NCI-H446 treated with DMSO at 0.1 percent for 48 hours (cell line): Measurements from ENCODE around the gene SARM1.

Experiments used
- DNase-seq: peaks from one replicate; lab custom pipeline; 2025; lab: John Stamatoyannopoulos, UW

Gene SARM1

DNA sequence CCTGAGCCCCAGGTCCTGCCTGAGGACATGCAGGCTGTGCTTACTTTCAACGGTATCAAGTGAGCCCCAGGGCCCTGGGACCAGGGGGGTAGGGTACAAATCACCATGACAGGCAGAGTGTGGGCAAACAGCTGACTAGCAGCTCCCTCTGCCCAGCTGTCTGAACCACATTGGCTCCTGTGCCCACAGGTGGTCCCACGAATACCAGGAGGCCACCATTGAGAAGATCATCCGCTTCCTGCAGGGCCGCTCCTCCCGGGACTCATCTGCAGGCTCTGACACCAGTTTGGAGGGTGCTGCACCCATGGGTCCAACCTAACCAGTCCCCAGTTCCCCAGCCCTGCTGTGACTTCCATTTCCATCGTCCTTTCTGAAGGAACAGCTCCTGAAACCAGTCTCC is 24.5 kb downstream of the SARM1 start:
- DNase-seq: no peak

DNA sequence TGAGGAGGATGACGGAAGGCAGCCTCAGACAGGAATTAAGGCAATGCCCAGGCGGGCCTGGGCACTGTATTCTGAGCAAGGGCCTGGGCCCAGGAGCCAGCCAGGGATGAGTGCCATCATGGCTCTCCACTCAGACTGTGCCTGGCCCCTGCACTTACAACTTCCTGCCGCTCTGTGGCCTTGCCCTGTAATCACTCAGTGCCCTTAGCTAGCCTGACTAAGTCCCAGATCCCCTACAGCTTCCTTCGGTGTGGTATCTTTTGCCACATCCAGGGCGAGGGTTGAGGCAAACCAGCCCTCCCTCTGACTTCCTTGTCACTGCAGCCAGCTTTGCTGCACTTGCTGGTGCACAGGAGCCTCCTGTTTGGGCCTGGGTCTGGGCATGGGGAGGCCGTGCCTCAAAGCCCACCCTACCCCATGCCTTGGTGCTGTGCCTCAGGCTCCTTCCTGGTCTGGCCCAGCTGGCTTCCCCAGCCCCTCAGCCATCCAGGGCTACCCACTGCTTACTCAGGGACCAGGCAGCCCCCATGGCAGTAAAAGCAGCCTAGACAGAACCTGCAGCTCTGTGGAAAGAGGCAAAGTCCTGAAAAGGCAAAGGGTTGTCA is 25.2 kb downstream of the SARM1 start:
- no peak for DNase-seq

DNA sequence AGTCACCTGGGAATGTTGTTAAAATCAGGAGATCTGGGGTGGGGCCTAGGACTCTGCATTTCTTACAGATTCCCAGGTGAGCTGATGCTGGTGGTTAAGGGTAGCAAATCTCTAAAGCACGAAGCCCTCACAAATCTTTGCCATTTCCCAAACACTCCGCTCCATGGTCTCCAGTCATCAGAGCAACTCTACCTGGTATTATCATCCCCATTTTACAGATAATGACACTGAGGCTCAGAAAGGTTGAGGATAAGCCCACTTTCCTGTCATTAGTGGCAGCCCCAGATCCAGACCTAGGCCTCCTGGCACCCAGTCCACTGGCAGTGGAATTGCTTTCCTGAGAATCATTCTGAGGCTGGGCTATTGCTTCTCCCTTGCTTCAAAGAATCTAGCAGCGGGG is 25.8 kb downstream of the SARM1 start:
- no peak for DNase-seq

DNA sequence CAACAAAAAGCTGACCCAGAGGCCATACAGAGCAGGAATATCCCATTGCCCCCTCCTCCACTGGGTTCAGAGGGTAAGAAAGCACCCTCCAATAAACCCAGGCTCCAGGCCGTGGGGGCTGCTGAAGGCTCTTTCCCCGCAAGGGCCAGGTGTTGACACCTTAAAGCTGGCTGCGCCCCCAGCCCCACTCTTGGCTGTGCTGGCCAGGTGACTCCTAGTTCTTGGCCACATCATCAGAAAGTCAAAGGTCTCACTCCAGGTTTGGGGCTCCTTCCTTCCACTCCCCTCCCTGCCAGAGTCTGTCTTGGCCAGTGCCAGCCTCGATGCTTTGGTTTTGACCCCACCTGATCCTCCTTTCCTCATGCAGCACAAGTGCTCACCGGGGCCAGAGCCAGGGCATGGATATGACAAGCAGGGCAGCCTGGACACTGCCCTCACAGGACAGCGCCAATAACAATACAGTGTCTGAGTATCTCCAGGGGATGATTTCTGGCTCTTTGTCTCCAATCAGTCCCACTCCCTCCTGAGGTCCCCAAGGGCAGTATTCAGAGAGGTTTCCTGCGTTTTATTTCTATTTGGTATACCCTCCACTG is 26.3 kb downstream of the SARM1 start:
- no peak for DNase-seq

DNA sequence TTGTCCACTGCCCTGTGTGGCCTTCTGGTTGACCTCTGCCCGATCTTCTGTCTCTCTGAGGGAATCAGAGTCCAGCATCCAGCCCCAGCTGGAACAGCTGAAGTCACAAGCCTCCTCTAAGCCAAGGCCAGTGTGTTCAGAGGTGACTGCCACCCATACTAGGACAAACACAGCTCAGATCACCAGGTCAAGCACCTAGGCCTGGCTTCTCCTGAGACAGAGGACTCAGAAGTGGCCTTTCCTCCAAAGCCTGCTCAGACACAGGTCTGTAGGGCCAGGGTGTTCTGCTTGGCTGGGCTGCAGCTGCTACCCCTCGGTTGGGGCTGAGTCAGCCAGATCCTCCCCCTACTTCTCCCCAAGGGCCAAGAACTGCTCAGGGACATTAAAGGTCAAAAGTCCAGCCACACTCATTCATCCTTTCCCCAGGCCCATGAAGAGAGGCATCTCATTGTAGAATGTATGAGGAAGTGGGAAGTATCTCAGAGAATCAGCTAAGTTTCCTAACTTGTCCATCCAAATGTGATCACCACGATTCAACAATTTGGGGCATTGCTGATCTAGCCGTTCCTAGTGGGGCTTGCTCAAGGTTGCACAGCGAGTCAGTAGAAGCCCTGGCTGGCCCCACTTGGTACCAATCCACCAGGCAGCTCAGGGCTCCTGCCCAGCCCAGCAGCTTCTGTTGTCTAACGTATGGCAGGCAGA is 26.9 kb downstream of the SARM1 start:
- no peak for DNase-seq

DNA sequence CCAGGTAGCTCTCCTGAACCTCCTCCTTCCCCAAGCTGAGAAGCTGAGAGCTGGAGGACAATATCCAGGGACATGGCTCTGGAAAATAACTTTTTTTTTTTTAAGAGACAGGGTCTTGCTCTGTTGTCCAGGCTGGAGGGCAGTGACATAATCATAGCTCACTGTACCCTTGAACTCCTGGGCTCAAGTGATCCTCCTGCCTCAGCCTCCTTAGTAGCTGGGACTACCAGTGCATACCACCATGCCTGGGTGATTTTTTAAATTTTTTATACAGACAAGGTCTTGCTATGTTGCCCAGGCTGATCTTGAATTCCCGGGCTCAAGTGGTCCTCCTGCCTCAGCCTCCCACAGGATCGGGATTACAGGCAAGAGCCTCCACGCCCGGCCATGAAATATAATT is 28.3 kb downstream of the SARM1 start:
- no peak for DNase-seq

DNA sequence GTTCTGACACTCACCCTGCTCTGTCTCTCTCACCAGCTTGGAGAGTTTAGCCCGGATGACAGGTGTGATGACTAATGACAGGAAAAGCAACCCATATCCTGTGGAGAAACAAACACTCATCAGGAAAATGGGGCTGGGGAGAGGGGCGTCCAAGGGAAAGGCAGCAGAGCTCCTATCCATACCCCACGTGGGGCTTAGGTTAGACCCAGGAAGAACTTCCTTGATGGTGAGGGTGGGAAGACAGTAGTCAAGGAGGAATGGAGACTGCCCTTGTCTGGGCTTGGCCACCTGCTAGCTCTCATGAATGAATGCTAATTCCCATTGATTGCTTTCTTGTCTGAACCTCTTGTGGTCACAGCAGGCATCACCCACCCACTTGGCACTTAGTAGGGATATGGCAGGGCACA is 30.7 kb downstream of the SARM1 start:
- no peak for DNase-seq

DNA sequence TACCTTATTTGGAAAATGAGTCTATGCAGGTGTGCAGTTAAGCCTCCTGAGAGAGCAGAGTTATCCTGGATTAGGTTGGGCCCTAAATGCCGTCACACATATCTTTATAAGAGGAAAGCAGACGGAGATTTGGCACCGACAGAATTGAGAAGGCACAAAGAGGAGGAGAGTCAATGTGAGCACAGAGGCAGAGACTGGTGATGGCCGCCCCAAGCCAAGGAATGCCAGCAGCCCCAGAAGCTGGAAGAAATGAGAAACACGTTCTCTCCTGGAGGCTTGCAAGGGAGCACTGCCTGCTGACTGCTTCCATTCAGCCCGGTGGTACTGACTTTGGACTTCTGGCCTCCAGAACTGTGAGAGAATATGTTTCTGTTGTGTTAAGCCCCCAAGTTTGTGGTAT is 31.4 kb downstream of the SARM1 start:
- no peak for DNase-seq

DNA sequence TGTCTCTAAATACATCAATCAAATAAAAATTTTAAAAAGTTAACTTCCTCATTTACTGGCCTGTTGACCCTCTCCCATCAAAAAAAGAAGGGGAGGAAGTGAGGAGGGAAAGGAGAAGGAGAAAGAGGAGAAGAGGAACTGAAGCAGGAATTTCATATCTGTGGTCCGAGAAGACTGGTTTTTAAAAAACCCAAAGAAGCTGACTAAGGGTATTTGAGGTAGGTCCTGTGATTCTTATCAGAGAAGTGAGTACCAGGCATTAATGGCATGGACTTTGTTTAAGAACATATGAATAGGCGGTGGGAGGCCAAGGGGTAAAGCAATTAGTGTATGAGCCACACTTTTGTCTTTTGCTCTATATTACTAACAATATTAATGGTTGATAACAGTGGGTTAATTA is 32.5 kb downstream of the SARM1 start:
- no peak for DNase-seq

DNA sequence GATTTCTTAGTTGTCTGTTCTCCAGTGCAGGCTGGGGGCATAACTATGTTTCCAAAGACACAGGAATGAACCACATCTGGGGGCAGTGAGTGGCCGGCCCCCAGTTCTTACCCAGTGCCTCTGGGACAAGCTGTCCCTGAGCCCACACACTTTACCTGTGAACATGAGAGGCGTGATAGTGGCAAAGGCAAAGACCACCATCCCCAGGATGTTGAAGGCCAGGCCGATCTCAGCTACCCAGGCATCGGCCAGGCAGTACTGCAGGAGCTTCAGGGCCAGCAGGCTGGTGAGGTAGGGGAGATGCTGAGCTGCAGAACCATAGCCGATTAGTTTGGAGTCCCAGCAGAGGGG is 32.9 kb downstream of the SARM1 start:
- no peak for DNase-seq

DNA sequence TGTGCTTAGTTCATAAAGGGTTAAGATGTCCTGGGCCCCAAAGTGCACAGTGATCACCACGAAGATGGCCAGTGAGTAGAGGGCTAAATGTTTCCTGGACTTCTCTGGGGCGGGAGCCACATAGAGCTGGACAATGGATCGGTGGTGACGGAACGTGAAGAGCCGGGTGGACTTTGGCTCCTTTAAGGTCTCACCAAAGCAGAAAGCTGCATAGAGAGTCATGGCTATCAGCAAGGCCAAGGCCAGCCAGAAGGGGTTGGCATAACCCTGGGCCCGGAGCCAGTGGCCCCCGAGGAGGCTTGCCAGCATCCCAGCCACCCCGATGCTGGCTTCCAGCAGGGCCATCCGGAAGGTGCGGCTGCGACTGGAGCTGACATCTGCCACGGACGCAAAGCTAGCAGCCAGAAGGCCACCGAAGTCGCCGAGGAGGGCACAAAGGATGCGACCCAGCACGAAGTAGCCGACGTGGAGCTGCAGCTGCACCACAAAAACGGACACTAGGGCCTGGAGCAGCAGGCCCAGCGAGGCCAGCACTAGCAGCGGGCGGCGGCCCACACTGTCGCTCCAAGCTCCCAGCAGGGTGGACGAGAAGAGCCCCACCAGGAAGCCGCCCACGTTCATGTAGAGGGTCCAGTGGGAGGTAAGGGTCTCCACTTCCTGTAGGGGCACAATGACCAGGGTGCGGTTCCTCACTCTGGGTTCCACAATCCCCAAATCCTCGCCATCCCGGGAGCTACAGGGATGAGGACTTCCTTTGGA is 33.5 kb downstream of the SARM1 start:
- no peak for DNase-seq

DNA sequence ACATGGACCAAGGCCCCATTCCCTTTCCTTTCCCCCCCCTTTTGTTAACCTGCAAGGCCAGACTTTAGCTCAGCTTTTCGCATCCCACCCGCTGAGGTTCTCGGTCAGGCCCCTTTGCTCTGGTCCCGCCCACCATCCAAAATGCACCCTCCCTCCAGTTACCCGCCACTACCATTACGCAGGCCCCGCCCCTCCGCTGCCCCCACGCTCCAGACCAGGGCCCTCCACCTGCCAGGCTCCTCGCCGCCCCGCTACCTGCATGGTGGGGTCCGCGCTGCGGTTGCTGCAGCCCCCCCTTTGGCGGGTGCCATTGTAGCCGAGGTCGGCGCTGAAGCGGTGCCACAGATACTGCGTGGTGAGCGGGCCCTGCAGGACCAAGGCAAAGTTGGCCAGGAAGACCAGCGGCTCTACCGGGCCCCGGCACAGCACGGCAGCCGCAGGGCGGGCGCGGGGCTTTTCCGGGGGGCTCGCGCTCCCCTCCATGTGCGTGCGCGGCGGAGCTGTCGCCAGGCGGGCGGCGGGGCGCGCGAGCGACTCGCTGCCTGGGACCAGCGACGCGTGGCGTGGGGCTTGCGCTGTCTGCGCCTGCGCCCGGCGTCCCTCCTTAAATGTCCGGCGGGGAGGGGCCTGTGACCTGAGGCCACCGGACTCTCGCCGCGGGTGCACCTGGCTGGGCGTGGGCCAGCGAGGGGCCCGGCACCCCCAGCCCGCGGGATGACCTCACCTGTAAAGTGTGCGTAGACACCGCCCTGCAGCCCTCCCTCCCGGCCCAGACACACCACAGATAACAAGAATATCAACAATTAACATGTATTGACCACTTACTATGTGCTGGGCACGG is 34.4 kb downstream of the SARM1 start, which contains the start of gene SLC46A1:
Gene SLC46A1 (minus strand): TSS at position 581 of the 841 bp plus-strand sequence. CDS start 98 bp downstream, at position 483.
- peak; percentile 48 for DNase-seq

DNA sequence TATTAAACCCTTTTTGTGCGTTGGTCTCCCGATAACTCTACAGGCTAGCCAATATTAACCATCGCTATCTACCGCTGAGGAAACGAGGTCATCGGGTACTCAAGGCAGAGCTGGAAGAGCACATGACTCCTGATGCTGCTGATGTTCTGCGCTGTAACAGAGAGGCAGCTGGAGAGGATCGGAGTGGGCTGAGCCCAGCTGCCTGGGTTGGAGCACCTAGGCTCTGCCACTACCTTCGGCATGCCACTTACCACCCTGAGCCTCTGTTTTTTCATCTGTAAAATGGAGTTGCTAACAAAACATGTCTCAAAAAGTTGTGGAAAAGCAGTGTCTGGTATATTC is 35.0 kb downstream of the SARM1 start:
- no peak for DNase-seq

DNA sequence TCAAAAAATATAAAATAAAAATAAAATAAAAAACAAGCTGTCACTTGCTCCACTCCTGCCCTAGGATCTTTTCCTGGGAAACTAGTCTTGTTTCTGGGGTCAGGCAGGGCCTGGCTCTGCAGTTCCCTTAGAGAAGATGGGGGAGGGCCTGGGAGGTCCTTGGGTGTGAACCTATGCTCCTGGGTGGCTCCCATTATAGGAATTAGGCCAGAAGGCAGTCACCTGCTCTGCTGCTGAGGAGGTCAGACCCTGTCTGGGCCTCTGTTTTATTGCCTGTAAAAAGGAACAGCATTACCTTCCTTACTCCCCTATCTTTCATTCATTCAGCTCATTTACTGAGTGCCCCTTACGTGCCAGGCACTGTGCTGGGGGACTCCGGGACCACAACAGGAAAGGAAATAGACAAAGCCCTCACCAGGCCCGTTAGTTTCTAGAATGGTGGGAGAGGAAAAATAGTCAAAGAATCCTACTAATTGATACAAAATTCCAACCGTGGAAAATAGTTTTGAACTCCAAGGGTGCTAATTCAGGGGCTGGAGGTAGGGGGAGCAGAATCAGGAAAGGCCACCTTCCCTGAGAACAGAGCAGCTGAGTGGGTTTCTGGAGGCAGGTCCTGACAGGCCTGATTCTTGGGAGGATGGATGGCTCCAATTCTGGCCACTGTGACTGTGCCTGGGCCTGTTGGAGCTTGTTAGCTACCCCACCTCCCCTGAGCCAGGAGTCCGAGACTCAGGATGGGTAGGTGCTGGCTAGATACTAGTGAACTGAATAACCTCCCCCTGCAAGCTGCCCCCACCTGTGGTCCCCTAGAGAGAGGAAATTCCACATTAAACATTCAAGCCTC is 35.9 kb downstream of the SARM1 start:
- DNase-seq: peak; percentile 69

DNA sequence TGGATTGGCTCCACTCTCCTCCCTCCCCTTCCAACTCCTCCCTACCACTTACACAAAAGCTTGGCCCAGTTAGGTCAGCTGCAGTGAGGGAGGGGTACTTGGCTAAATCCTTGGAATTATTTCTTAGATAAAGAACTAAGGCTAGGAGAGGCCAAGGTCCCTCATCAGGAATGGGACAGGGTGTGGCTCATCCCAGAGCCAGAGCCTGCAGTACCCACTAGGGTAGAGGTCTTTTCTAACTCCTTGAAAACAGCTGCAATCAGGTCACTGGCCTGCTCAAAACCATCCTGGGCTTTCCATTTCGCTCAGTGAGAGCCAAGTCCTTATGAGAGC is 36.4 kb downstream of the SARM1 start:
- DNase-seq: no peak

DNA sequence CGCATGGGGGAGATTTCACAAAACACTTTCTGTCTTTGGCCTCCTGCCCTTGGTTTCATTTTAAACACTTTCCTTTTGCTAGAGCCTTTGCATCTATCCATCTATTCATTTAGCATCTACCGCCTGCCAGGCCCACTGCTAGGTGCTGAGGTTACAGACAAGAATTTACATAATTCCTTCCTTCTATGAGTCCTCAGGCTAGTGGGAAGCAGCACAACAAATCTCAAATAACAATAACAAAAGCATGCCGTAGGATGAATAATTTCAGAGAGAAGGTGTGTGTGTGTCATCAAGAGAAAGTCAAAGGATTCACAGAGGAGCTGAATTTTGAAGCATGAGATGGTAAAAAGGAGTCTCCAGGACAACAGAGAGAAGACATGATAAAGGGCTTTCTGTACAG is 40.6 kb downstream of the SARM1 start:
- no peak for DNase-seq

DNA sequence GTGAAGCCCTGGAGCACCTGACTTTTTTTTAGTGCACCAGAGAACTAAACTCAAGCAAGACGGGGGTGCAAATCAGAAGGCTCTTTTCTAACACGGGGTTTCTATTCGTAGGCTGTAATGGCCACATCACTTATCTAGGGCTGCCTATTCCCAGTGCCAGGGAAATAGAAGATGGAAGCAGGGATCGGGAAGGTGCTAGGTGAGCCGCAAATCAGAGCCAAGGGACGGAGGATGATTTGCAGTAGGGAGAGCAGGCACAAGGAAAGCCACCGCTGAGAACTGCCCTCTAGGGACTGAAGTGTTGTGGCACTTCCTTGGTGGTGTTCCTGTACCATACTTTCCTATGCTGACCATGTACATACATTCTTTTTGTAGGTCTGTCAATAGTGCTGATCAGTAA is 42.3 kb downstream of the SARM1 start:
- DNase-seq: no peak

DNA sequence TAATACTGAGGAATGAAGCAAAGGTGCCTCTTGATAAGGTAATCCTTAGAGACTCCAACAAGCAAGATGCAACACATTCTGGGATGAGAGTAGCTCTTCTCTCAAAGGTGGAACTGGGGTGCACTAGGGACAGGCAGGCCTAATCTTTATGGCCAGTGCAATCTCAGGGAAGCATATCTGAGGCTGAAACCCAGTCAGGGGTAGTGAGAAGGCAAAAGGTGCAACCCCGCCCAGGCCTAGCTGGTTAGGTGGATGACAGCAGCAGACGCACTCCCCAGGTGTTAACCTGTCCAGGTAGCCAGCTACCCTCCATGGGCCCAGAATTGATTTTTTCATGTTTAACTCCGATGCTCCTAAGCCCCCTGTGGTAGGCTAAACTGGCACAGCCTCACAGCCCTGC is 44.4 kb downstream of the SARM1 start:
- no peak for DNase-seq

DNA sequence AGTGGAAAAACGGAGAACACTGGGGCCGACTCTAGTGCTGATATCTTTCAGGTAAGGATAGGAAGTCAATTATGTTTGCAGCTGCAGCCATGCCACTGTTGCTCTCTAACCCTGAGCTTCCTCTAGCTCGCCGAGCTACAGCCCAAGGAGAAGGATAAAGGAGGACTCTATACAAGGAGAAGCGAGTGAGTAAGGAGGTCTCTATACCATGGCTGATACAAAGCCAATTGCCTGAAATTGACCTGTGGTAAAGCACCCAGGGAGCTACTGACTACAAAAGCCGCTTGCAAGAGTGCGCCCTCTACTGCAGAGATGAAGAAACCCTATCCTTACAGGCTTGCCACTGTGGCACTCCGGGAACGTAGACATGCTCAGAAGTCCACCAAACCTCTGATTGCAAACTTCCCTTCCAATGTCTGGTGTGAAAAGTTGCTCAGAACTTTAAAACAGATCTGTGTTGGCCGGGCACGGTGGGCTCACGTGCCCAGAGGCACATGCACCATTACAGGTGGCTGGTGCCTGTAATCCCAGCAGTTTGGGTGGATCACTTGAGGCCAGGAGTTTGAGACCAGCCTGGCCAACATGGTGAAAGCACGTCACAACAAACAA is 45.3 kb downstream of the SARM1 start:
- peak; percentile 45 for DNase-seq

DNA sequence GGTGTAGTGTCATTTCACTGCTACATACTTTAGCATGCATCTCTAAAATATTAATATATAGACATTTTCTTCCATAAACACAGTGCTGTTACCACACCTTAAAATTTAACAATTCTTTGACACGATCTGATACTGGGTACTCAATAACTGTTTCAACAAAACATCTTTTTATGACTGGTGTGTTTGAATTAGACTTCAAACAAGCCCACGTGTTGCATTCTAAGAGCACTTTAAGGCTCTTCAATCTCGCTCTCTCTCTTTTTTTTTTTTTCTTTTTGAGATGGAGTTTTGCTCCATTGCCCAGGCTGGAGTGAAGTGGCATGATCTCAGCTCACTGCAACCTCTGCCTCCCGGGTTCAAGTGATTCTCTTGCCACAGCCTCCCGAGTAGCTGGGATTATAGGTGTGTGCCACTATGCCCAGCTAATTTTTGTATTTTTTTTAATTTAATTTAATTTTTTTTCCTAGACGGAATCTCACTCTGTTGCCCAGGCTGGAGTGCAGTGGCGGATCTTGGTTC is 50.4 kb downstream of the SARM1 start:
- DNase-seq: no peak

DNA sequence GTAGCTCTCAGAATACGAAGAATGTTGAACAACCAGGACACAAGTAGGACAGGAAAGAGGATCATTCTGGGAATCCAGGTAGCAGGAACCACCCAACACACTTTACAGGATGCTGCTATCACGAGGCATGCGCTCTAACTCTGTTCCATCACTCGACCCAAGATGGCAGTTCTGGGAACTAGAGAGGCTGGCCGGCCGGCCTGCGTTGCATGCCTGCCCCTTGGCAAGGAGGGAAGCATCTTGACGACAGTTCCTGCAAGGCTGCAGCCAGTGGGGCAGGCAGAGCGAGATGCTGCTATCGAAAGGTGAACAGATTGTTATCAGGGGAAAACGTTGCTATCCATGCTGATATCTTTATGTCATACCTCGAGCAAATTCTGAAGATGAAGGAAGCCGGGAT is 53.7 kb downstream of the SARM1 start:
- DNase-seq: no peak
